Nephron progenitor cell (in vitro differentiated cells): Measurements from ENCODE around the gene BRCC3.

Source experiments
- DNase-seq: peaks from one replicate; pipeline ENCODE4 v3.0.0; 2021
- H3K27ac Mint-ChIP-seq: 2 replicates; pipeline ENCODE4 v1.8.0; 2021; ENCODE audit warnings: mild to moderate bottlenecking, moderate library complexity, mixed read lengths
- H3K27me3 Mint-ChIP-seq: 2 replicates; pipeline ENCODE4 v1.8.0; 2021; ENCODE audit warnings: mild to moderate bottlenecking, low read depth, mixed read lengths; ENCODE audit not compliant: poor library complexity
- H3K36me3 Mint-ChIP-seq: 2 replicates; pipeline ENCODE4 v1.8.0; 2021; ENCODE audit warnings: low read depth, mixed read lengths
- H3K4me1 Mint-ChIP-seq: 2 replicates; pipeline ENCODE4 v1.8.0; 2021; ENCODE audit warnings: mixed read lengths
- H3K4me3 Mint-ChIP-seq: 2 replicates; pipeline ENCODE4 v1.8.0; 2021; ENCODE audit warnings: mild to moderate bottlenecking, moderate library complexity, mixed read lengths
- H3K9me3 Mint-ChIP-seq: 2 replicates; pipeline ENCODE4 v1.8.0; 2021; ENCODE audit warnings: mild to moderate bottlenecking, moderate library complexity, mixed read lengths
- TF ChIP-seq, protein P1 (sequence below): fragments of 200-600 bp; sonication (generic); IDR thresholded peaks from 2 replicates; pipeline ENCODE4 v1.5.0; 2021; ENCODE audit warnings: antibody characterized with exemption

BRCC3 gene

DNA sequence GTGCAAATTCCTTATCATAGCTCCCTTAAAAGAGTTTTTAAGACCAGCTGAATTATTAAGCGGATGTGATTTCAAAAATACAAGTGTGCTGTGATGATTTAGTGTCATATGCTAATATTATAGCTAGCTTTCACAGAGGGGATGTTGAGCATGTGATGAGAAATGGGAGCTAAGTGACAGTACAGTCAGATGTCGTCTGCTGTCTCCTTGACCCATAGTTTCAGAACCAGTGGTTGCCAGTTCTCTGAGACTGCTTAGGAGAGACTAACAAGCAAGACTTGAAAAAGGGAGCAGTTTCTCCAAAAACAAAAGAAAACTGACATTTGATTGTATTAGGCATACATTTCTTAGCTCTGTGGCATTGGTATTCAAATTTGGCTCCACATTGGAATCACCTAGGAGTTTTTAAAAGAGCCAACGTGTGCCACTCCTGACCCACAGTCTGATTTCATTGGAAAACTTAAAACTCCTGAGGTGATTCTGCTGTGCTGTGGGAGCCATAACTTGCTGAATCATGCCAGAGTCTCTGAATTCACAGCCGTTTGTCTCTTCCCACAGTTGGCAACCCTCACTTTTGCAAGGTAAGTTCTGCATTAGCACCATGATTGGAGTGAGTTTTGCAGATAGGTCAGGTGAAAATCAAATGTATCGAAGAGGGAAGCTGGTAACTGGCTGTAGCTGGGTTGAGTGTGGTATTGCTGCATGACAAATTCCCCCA lies 24.3 kb upstream of the BRCC3 start:
- H3K9me3 Mint-ChIP-seq = peaks cover 46% of the 10 kb centered on the region
- TF ChIP-seq, protein P1, sequence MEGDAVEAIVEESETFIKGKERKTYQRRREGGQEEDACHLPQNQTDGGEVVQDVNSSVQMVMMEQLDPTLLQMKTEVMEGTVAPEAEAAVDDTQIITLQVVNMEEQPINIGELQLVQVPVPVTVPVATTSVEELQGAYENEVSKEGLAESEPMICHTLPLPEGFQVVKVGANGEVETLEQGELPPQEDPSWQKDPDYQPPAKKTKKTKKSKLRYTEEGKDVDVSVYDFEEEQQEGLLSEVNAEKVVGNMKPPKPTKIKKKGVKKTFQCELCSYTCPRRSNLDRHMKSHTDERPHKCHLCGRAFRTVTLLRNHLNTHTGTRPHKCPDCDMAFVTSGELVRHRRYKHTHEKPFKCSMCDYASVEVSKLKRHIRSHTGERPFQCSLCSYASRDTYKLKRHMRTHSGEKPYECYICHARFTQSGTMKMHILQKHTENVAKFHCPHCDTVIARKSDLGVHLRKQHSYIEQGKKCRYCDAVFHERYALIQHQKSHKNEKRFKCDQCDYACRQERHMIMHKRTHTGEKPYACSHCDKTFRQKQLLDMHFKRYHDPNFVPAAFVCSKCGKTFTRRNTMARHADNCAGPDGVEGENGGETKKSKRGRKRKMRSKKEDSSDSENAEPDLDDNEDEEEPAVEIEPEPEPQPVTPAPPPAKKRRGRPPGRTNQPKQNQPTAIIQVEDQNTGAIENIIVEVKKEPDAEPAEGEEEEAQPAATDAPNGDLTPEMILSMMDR = no peak
- peaks cover 16% of the 10 kb centered on the region for H3K36me3 Mint-ChIP-seq
- H3K4me3 Mint-ChIP-seq = no peak overlapping the region
- DNase-seq = no peak
- H3K27ac Mint-ChIP-seq = no peak overlapping the region
- peaks cover 4% of the 10 kb centered on the region for H3K4me1 Mint-ChIP-seq
- H3K27me3 Mint-ChIP-seq = peaks cover 5% of the 10 kb centered on the region

DNA sequence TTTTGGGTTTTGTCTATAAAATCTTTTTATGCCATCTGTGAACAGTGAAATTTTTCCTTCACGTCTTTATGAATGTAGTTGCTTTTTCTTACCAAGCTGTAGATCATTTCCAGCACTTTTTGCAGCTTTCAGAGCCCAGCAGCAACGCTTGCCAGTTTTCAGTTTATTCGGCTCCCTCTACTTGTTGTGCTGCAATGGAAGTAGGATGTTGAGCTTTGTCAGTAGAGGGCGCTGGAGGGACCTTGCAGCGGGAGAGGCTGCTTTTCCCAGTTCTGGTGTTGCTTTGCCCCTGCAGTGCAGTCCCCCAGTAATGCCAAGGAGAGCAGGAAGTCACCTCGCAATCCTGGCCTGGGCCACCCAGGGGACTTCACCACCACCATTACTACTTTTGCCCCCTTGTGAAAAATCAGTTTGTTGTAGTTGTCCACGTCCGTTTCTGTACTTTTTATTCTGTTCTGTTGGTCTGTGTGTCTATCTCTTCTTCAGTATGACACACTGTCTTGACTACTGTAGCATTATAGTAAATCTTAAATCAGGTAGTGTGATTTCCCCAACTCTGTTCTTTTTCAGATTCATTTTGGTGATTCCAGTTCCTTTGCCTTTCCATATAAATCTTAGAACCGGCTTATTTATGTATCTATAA lies 22.2 kb upstream of the BRCC3 start:
- peak; percentile 51 for DNase-seq
- TF ChIP-seq, protein P1 = peak; percentile 52
- peaks cover 5% of the 10 kb centered on the region for H3K27me3 Mint-ChIP-seq
- H3K27ac Mint-ChIP-seq = no peak overlapping the region
- H3K4me3 Mint-ChIP-seq = no peak overlapping the region
- H3K9me3 Mint-ChIP-seq = peaks cover 38% of the 10 kb centered on the region
- peaks cover 4% of the 10 kb centered on the region for H3K4me1 Mint-ChIP-seq
- H3K36me3 Mint-ChIP-seq = peaks cover 9% of the 10 kb centered on the region

GRCh38 chrX:155052738-155053498 lies 18.4 kb upstream of the BRCC3 start:
- H3K27ac Mint-ChIP-seq = no peak overlapping the region
- TF ChIP-seq, protein P1 = no peak
- DNase-seq = no peak
- H3K36me3 Mint-ChIP-seq = peaks cover 14% of the 10 kb centered on the region
- H3K9me3 Mint-ChIP-seq = peaks cover 32% of the 10 kb centered on the region
- H3K27me3 Mint-ChIP-seq = peaks cover 2% of the 10 kb centered on the region
- peaks cover 12% of the 10 kb centered on the region for H3K4me1 Mint-ChIP-seq
- no peak overlapping the region for H3K4me3 Mint-ChIP-seq

DNA sequence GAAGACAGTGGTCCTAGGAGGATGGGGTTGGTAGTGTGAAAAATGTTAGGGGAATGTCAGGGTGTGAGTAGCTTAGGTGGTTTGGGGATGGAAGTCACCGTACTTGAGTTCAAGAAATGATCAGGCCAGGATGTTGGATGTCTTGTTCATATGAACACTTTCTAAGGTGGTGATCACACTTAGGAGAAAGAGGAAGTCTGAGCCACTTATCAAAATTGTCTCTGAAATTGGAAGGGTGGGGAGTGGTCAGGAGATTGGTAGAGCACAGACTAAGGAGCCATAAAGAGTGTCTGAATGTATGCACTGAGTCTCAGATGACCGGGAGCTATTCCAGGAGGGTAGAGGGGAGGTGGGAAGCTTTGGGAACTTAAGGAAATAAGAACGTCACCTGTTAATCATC lies 17.7 kb upstream of the BRCC3 start:
- TF ChIP-seq, protein P1 = no peak
- H3K4me1 Mint-ChIP-seq = peaks cover 12% of the 10 kb centered on the region
- peaks cover 28% of the 10 kb centered on the region for H3K9me3 Mint-ChIP-seq

GRCh38 chrX:155054255-155054654 lies 17.1 kb upstream of the BRCC3 start:
- TF ChIP-seq, protein P1 = no peak
- Mint-ChIP-seq H3K27ac (no peak overlapping the region), H3K36me3 (peaks cover 12% of the 10 kb centered on the region), H3K9me3 (peaks cover 24% of the 10 kb centered on the region), H3K27me3 (no peaks in the 10 kb centered on the region), H3K4me1 (peaks cover 8% of the 10 kb centered on the region), H3K4me3 (no peak overlapping the region)
- DNase-seq = no peak

More for the DNA sequence above, 17.7 kb upstream of the BRCC3 start:
- peaks cover 2% of the 10 kb centered on the region for H3K27me3 Mint-ChIP-seq
- H3K36me3 Mint-ChIP-seq = peaks cover 12% of the 10 kb centered on the region
- no peak for DNase-seq
- no peak overlapping the region for H3K4me3 Mint-ChIP-seq
- no peak overlapping the region for H3K27ac Mint-ChIP-seq
